GM06990 (cell line): ENCODE data around the gene EFEMP2.

Source experiments
- DNase-seq: peaks from one replicate; pipeline ENCODE4 v3.0.0-alpha.2; 2011; ENCODE audit not compliant: insufficient read length; ENCODE audit errors: extremely low read depth
- H3K27me3 ChIP-seq: replicated peaks from 2 replicates; pipeline ENCODE4 v1.6.0; 2011; ENCODE audit warnings: low read length; ENCODE audit not compliant: control insufficient read depth, insufficient read depth
- H3K36me3 ChIP-seq: 2 replicates; pipeline ENCODE4 v1.5.1; 2011; ENCODE audit warnings: low read length; ENCODE audit not compliant: control insufficient read depth, insufficient read depth
- H3K4me3 ChIP-seq: replicated peaks from 2 replicates; pipeline ENCODE4 v1.5.1; 2011; ENCODE audit warnings: low read depth, mild to moderate bottlenecking, control low read depth, low read length
- TF ChIP-seq, protein P1 (sequence below): IDR thresholded peaks from 2 replicates; pipeline ENCODE4 v1.5.1; 2011; ENCODE audit warnings: low read length, control low read depth, mild to moderate bottlenecking, inconsistent platforms; ENCODE audit not compliant: insufficient read depth, poor library complexity, severe bottlenecking

EFEMP2 gene

DNA sequence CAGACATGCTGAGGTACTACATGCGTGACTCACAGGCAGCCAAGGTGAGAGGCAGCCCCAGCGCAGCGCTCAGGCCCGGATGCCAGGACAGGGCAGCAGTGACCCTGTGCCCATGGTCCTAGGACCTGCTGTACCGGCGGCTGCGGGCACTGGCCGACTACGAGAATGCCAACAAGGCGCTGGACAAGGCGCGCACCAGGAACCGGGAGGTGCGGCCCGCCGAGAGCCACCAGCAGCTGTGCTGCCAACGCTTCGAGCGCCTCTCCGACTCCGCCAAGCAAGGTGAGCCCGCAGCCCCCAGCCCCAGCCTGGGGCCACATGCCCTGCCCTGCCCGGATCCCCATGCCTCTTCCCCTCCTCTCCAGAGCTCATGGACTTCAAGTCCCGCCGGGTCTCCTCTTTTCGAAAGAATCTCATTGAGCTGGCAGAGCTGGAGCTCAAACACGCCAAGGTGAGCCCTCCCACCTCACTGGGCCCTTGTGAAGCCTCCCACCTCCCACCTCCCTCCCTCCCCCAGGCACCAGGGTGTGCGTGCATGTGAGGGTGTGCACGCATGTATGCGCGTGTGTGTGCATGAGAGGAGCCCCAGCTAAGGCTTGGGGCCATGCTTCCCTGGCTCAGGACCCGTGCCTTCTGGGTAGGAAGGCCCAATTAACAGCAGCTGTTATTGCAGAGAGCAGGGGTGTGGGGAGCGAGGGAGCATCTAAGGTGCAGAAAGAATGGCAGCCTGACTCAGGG is 19.9 kb downstream of the EFEMP2 start:
- Histone ChIP-seq H3K27me3 (no peaks in the 10 kb centered on the region), H3K4me3 (no peak overlapping the region), H3K36me3 (peaks cover 38% of the 10 kb centered on the region)
- TF ChIP-seq, protein P1, sequence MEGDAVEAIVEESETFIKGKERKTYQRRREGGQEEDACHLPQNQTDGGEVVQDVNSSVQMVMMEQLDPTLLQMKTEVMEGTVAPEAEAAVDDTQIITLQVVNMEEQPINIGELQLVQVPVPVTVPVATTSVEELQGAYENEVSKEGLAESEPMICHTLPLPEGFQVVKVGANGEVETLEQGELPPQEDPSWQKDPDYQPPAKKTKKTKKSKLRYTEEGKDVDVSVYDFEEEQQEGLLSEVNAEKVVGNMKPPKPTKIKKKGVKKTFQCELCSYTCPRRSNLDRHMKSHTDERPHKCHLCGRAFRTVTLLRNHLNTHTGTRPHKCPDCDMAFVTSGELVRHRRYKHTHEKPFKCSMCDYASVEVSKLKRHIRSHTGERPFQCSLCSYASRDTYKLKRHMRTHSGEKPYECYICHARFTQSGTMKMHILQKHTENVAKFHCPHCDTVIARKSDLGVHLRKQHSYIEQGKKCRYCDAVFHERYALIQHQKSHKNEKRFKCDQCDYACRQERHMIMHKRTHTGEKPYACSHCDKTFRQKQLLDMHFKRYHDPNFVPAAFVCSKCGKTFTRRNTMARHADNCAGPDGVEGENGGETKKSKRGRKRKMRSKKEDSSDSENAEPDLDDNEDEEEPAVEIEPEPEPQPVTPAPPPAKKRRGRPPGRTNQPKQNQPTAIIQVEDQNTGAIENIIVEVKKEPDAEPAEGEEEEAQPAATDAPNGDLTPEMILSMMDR = no peak
- DNase-seq = no peak

DNA sequence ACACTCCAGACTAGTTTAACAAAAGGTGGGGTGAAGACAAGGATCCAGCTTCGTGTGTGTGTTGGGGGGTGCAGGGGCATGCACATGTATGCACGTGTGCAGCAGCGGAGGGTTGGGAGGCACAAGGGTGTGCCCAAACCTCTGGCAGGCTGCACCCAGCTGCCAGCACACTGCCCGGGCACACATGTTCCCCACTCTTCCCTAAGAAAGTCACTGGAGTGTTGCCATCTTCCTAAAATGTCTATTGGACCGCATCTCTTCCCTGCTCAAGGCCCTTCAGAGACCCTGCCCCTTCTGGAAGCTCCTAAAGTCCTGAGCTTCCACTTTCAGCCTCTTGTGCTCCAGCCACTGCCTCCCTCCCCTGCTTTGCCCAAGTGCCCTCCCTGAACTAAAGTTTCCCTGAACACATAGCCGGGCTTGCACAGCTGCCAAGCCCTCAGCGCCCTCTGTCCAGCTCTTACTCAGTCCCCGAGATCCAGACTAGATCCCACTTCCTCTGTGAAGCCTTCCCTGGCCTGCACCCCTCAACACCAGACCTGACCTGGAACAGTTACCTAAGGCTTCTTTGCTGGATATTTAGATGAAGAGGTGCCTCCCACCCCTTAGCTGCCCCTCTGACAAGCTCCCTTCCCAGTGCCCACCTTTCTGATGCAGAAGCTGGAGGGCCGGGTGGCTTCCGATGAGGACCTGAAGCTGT is 20.6 kb downstream of the EFEMP2 start:
- TF ChIP-seq, protein P1 = no peak
- H3K4me3 ChIP-seq = no peak overlapping the region
- H3K36me3 ChIP-seq = peaks cover 38% of the 10 kb centered on the region
- no peaks in the 10 kb centered on the region for H3K27me3 ChIP-seq
- DNase-seq = no peak

DNA sequence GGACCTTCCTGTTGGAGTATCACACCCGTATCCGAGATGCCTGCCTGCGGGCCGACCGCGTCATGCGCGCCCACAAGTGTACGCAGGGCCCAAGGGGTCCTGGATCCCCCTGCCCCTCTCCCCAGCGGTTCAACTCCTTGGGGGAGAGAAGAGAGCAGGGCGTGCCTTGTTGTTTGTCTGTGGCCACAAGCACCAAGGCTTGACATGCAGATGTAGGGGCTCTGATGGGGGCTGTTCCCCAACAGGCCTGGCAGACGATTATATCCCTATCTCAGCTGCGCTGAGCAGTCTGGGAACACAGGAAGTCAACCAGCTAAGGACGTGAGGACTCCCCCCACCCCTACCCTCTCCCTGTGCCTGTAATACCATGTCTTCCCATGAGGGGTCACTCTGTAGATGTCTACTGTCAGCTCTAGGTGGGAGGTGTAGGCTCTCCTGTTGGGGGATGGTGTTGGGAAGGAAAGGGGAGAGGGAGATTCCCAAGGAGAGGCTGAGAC is 21.5 kb downstream of the EFEMP2 start:
- Histone ChIP-seq H3K4me3 (no peak overlapping the region), H3K27me3 (no peaks in the 10 kb centered on the region), H3K36me3 (peaks cover 38% of the 10 kb centered on the region)
- no peak for DNase-seq
- TF ChIP-seq, protein P1 = peak; percentile 54

DNA sequence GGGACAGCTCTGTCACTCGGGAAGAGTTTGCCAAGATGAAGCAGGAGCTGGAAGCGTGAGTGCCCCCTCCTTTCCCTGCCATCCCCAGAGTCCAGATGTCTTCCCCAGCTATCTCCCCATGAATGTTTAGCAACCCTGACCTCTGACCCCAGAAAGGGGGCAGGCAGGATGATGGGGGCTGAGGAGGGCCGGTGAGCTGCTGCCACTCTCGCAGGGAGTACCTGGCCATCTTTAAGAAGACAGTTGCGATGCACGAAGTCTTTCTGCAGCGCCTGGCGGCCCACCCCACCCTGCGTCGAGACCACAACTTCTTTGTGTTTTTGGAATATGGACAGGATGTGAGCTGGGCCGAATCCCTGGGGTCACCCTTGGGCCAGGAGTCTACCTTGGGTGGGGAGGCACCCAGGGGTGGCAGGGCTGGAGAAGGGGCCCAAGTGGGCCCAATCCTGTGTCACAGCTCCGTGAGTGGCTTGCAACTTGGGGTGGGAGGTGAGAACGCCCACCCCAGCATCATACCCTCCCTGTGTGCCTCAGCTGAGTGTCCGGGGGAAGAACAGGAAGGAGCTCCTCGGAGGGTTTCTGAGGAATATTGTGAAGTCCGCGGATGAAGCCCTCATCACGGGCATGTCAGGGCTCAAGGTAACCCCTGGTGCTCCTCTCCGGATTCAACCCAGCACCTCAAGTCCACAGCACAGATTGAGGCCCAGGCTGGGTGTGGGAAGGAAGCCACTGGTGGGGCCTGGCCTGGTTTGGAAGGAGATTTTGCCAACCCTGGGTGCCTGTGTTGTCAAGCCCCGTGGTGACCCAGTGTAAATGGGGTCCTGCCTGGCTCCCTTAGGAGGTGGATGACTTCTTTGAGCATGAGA is 22.1 kb downstream of the EFEMP2 start:
- Histone ChIP-seq H3K4me3 (no peak overlapping the region), H3K36me3 (peaks cover 32% of the 10 kb centered on the region), H3K27me3 (no peaks in the 10 kb centered on the region)
- DNase-seq = no peak
- TF ChIP-seq, protein P1 = no peak

DNA sequence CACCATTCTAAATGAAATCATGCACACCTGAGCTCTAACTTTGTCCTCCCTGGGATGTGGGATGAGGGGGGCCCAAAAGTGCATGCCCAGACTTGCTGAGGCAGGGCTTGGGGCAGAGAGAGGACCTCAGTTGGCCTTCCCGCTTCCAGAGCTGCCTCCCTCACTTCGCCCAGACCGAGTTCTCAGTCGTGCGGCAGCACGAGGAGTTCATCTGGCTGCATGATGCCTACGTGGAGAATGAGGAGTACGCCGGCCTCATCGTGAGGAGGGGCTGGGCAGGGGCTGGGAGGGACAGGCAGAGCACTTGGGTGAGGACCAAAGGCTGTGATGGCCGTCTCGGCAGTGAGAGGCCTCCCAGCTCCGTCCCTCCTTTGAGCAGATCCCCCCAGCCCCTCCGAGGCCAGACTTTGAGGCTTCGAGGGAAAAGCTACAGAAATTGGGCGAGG is 22.8 kb downstream of the EFEMP2 start:
- Histone ChIP-seq H3K27me3 (no peaks in the 10 kb centered on the region), H3K4me3 (no peak overlapping the region), H3K36me3 (peaks cover 26% of the 10 kb centered on the region)
- no peak for DNase-seq
- TF ChIP-seq, protein P1 = no peak
